GM12892 (cell line): Measurements from ENCODE around the gene SERPING1.
A peak's percentile ranks its signal among the peaks of the same experiment; 100 is the strongest.

Experiments
- DNase-seq: peaks from one replicate; pipeline ENCODE4 v3.0.0; 2011; ENCODE audit not compliant: insufficient read length
- FAIRE-seq: peaks from 2 replicates; lab custom pipeline; 2011; peaks lifted over from hg19 to GRCh38; lab: Jason Lieb, UNC
- POLR2A ChIP-seq: IDR thresholded peaks from 2 replicates; pipeline ENCODE4 v1.6.1; 2011; ENCODE audit warnings: low read depth, low read length, control low read depth
- POLR2AphosphoS5 ChIP-seq: IDR thresholded peaks from 2 replicates; pipeline ENCODE4 v1.6.1; 2011; ENCODE audit warnings: low read depth, low read length, control low read depth
- TAF1 ChIP-seq: IDR thresholded peaks from 2 replicates; pipeline ENCODE4 v1.6.1; 2011; ENCODE audit warnings: low read depth, mild to moderate bottlenecking, control low read depth, low read length, borderline replicate concordance

SERPING1 gene

DNA sequence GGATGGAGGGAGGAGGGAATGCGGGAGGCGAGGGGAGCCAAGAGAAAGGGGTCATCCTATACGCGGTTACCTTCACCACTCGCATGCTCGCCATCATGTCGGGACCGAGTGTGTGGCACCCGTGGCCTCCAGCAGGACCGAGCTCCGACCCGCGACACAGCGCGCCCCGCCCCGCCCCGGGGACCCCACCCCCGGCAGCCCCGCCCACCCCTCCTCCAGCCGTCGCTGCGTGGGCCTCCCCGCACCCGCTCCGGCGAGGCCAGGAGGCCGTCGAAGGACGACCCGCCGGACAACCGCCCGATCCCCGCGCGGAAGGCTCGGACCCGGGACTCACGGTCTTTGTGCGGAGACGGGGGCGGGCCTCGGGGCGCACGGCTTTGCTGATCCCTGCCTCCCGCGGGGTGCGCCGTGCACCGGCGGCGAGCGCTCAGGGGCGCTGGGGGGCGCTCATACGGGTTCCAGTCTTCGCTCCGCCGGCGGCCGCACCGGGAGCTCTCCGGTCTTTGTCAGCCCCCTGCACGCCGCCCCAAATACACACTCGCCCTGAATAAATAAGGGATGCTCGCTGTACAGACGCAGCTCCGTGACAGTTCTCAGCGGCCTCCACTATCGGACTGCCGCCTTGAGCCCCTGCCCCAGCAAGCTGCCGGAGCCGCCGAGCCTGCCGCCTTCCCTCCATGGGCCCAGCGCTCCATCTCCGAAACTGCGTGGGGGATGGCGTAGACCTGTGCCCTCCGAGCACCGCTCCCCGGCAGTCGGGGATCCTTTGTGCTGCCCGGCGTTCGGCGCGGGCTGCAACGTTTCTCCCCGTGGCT is 29.8 kb upstream of the SERPING1 start, which contains the start of gene UBE2L6:
Gene UBE2L6 (minus strand): TSS at position 158 of the 815 bp plus-strand sequence. CDS start 61 bp downstream, at position 97.
- FAIRE-seq (peak; percentile 97), DNase-seq (peak; percentile 69)
- TF ChIP-seq POLR2A (peak; percentile 45; the same call in 1 of the 2 replicates), POLR2AphosphoS5 (no peak)

DNA sequence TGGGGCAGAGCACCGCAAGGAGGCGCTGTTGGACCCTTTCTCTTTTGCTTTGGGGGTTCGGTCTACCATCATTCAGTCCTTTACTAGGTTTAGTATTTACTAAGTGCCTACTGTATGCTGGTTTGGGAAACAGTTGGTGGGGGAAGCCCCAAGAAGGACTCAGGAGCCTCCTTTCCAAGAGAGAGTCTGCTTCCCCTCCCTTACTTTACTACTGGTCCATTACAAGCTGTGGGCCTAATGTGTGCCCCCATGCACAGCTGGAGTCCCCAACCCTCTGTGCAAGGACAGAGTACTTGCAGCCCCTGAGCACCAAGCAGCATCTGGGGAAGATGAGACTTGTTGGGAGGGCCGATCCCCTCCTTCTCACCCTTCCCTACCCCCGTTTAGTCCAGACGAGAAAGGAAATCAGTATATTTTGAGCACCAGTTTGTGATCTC is 29.1 kb upstream of the SERPING1 start:
- TF ChIP-seq TAF1 (no peak), POLR2AphosphoS5 (no peak), POLR2A (no peak)
- FAIRE-seq (no peak), DNase-seq (no peak)

DNA sequence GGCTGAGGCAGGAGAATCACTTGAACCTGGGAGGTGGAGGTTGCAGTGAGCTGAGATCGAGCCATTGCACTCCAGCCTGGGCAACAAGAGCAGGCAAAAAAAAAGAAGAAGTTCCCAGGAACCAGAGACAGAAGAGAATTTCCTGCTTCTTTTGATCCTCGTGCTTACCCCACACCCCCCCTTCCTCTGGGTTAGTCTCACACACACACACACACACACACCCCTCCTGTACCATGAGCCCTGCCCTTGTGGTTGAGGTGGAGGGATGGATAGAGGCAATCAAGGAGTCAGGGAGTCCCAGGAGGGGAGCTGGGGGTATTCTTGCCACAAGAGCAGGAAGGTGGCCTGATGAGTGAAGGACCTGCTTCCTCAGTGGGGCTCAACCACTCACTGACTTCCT is 25.9 kb upstream of the SERPING1 start:
- FAIRE-seq (no peak), DNase-seq (no peak)
- TF ChIP-seq TAF1 (no peak), POLR2AphosphoS5 (no peak), POLR2A (no peak)

DNA sequence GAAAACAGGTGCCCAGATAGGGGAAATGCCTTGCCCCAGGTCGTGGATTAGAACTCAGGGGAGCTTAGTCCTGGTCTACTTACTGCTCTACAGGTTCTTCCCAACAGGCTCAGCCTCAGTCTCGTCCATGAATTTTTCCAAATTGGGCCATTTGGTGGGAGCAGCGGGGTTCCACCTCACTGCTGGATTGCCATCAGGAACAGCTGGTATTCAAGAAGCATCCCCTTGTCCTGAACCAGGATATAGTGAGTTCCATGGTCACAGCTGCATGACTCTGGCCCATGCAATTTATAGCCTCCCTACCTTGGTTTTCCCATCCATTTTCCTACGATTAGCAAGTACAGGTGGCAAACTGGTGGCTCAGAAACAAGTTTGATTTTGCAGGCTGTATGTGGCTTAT is 23.4 kb upstream of the SERPING1 start:
- DNase-seq (no peak), FAIRE-seq (no peak)
- TF ChIP-seq POLR2A: no peak
- no peak for TF ChIP-seq POLR2AphosphoS5
- no peak for TF ChIP-seq TAF1

DNA sequence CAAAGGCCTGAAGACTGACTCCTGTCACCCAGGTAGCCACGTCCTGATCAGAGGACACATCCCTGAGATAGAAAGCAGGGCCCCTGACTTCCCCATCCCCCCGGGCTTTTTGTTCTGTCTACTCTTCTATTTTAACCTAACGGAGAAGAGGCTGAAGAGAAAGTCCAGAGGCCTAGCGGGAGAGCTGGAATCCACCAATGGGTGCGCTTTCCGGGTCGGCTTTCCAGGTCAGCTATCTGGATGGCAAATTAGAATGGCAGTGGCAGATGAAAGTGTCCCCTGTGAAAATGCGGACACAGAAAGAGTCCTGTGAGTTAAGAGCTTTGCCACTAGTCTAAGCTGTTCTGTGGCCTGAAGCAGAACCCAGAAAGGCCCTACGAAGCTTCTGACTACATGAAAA is 13.1 kb upstream of the SERPING1 start:
- no peak for FAIRE-seq
- TF ChIP-seq TAF1: no peak
- TF ChIP-seq POLR2AphosphoS5: no peak
- TF ChIP-seq POLR2A: no peak

DNA sequence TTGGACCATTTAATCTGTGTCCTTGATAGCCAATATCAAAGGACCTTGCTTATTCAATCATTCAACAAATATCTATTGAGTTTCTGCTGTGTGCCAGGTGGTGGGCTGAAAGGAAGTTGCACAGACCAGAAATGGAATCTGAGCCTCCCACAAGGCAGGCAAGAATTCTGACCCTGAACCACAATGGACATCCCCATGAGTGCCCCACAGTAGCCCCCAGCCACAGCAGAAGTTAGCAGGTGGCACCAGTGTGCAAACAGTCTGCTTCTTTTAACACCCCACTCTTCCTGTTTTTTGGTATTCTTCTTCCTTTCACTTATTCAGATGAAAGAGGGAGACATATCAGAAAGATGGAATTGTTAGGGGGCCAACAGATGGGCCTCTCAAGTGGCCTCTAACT is 12.2 kb upstream of the SERPING1 start:
- FAIRE-seq (peak; percentile 74), DNase-seq (no peak)
- TF ChIP-seq TAF1: no peak
- TF ChIP-seq POLR2AphosphoS5: no peak
- TF ChIP-seq POLR2A: no peak

More for the DNA sequence above, 13.1 kb upstream of the SERPING1 start:
- DNase-seq: no peak

DNA sequence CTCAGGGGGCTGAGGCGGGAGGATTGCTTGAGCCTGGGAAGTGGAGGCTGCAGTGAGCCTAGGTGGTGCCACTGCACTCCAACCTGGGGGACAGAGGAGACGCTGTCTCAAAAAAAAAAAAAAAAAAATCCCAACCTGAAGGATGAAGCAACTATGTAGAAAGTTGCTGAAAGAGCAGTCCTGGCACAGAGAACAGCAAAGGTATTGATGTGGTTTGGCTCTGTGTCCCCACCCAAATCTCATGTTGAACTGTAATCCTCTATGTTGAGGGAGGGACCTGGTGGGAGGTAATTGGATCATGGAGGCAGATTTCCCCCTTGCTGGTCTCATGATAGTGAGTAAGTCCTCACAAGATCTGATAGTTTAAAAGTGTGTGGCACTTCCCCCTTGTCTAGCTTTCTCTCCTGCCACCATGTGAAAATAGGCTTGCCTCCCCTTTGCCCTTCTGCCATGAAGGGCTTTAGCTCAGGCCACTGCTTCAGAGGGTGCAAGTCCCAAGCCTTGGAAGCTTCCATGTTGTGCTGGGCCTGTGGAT is 10.7 kb upstream of the SERPING1 start:
- DNase-seq: no peak
- FAIRE-seq: no peak
- TF ChIP-seq TAF1 (no peak), POLR2AphosphoS5 (no peak), POLR2A (no peak)

DNA sequence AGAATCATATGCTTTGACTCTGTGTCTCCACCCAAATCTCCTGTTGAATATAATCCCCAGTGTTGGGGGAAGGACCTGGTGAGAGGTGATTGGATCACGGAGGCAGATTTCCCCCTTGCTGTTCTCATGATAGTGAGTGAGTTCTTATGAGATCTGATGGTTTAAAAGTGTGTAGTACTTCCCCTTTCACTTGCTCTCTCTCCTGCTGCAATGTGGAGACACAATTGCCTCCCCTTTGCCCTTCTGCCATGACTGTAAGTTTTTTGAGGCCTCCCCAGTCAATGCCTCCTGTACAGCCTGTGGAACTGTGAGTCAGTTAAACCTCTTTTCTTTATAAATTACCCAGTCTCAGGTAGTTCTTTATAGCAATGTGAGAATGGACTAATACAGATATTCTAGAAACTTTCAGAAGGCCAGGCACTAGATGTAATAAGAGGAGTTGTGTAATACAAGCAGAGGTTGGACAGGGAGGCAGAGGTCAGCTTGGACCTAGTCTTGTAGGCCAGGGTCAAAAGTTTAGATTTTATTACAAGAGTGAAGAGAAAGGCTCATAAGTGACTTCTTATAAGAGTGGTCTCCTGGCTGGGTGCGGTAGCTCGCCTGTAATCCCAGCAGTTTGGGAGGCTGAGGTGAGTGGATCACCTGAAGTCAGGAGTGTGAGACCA is 9.3 kb upstream of the SERPING1 start:
- TF ChIP-seq TAF1 (no peak), POLR2AphosphoS5 (no peak), POLR2A (no peak)
- FAIRE-seq: peak; percentile 40
- DNase-seq: no peak

DNA sequence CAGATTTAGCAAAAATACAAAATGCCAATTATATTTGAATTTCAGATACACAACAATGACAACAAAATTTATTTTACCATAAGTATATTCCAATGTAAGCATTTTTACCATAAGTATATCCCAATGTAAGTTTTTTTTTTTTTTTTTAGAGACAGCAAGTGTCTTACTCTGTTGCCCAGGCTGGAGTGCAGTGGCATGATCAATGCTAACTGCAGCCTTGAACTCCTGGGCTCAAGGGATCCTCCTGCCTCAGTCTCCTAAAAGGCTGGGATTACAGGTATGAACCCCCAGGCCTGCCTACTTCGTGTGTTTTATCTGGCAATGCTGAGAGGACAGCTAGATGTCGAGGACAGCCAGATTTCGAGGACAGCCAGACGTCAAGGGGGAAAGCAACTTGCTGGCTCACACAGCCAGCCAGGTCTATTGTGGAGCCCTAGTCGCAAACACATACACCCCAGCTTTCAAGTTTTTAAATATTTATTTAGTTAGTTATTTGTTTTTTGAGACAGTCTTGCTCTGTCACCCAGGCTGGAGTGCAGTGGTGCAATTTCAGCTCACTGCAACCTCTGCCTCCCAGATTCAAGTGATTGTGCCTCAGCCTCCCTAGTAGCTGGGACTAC is 1.1 kb upstream of the SERPING1 start:
- DNase-seq (no peak), FAIRE-seq (no peak)
- no peak for TF ChIP-seq TAF1
- TF ChIP-seq POLR2A: no peak
- no peak for TF ChIP-seq POLR2AphosphoS5

DNA sequence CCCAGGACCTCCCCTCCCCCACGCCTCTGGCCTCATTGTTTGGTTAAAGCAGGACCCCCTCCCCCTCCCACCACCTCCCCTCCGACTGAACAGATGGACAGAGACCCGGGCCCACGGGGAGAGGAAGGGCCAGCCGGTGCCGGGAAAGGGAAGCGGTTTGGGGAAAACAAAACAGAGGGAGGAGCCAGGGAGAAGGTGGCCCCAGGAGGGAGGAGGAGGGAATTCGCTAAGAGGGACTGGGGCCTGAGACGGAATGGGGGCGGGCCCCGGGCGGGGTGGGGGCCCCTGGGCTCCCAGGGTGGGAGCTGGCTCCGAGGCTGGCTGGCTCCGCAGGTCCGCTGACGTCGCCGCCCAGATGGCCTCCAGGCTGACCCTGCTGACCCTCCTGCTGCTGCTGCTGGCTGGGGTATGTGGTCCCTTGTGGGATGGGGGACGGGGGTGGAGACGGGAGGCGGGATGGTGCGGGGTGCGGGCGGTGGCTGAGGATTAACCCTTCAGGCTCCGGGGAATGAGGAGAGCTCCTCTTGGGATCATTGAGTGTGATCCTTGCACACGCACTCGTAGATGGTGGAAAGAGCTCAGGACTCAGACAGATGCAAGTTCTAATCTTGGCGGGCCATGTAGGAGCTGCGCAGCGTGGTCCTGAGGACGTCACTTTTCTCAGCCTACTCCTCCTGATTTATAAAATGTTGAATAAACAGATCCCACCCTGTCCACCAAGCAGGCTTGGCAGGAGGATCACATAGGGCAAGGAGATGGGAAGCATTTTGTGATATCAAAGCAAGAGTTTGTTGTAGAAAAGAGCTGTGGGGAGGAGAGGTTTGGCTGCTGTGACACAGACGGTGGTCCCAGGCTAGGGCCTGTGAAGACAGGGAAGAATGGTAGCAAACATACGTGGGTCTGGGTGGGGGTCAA is 688 bp downstream of the SERPING1 start:
- TF ChIP-seq POLR2AphosphoS5: no peak
- no peak for TF ChIP-seq POLR2A
- TF ChIP-seq TAF1: no peak
- DNase-seq (no peak), FAIRE-seq (no peak)

DNA sequence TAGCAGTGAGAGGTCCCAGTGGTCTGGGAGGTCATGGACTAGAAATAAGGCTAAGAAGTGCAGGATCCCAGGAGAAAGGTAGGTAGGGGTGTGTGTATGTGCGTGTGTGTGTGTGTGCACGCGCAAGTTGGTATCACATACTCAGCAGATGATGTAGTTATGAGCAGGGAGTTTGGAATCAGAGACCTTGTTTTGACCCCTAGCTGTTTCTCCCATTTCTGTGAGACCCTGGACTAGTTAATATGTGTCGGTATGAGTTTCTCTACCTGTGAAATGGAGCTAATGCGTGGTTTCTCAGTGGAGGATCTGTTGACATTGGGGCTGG is 1.3 kb downstream of the SERPING1 start:
- TF ChIP-seq POLR2AphosphoS5 (no peak), TAF1 (no peak), POLR2A (no peak)
- no peak for FAIRE-seq
- DNase-seq: no peak
